Endothelial cell (in vitro differentiated cells): ENCODE measurements around the gene MICA. TPM values are rescaled to one million over a fixed set of nuclear protein-coding genes. Genes with fewer than 3 reads are reported as not detected.
"Not testable (repeated sequence)": the region's sequence is repeated elsewhere in the genome, so short reads cannot be mapped to it uniquely, and the experiment has no call there.

Experiments used
- DNase-seq: peaks from one replicate; pipeline ENCODE4 v3.0.0; 2021; ENCODE audit warnings: low spot score
- H3K27ac Mint-ChIP-seq: one replicate; pipeline ENCODE4 v1.8.0; 2021; ENCODE audit warnings: mixed read lengths, inconsistent platforms; ENCODE audit not compliant: unreplicated experiment
- H3K27me3 Mint-ChIP-seq: one replicate; pipeline ENCODE4 v1.8.0; 2021; ENCODE audit warnings: mild to moderate bottlenecking, moderate library complexity, mixed read lengths, inconsistent platforms; ENCODE audit not compliant: unreplicated experiment
- H3K36me3 Mint-ChIP-seq: one replicate; pipeline ENCODE4 v1.8.0; 2021; ENCODE audit warnings: mild to moderate bottlenecking, low read depth, mixed read lengths, inconsistent platforms; ENCODE audit not compliant: unreplicated experiment
- H3K4me1 Mint-ChIP-seq: one replicate; pipeline ENCODE4 v1.8.0; 2021; ENCODE audit warnings: mild to moderate bottlenecking, mixed read lengths, inconsistent platforms; ENCODE audit not compliant: unreplicated experiment
- H3K4me3 Mint-ChIP-seq: one replicate; pipeline ENCODE4 v1.8.0; 2021; ENCODE audit warnings: mild to moderate bottlenecking, mixed read lengths, inconsistent platforms; ENCODE audit not compliant: unreplicated experiment
- H3K9me3 Mint-ChIP-seq: one replicate; pipeline ENCODE4 v1.8.0; 2021; ENCODE audit warnings: mixed read lengths, inconsistent platforms; ENCODE audit not compliant: unreplicated experiment
- CTCF ChIP-seq: fragments of 200-600 bp; sonication (generic); IDR thresholded peaks from one replicate; pipeline ENCODE4 v1.5.0; 2021; ENCODE audit warnings: antibody characterized with exemption; ENCODE audit not compliant: unreplicated experiment
- total RNA-seq: library from RNA; stranded (reverse); fragmentation: NEBNext Ultra II Directional; extraction: Animal tissue kit (Norgen Biotek cat#: 25700); gene quantifications from one replicate; pipeline ENCODE4 v1.2.1, GENCODE V29; 2021; ENCODE audit not compliant: unreplicated experiment

MICA gene
- total RNA-seq, 1 donor from 2014 or later: 16.6 TPM

GRCh38 chr6:31402324-31403282, 792 bp upstream of the MICA start:
- Mint-ChIP-seq H3K36me3 (peaks cover 9% of the 10 kb centered on the region), H3K4me3 (peak overlapping the region; percentile 94), H3K9me3 (no peaks in the 10 kb centered on the region), H3K27ac (peak overlapping the region; percentile 77), H3K27me3 (peaks cover 10% of the 10 kb centered on the region), H3K4me1 (peaks cover 35% of the 10 kb centered on the region)
- DNase-seq: peak; percentile 15
- no peak for TF ChIP-seq CTCF

GRCh38 chr6:31404061-31404364, 618 bp downstream of the MICA start:
- H3K36me3 Mint-ChIP-seq, H3K27ac Mint-ChIP-seq, H3K9me3 Mint-ChIP-seq, DNase-seq: not testable (repeated sequence)
- Mint-ChIP-seq H3K27me3 (peaks cover 10% of the 10 kb centered on the region), H3K4me3 (peak overlapping the region; percentile 98), H3K4me1 (peaks cover 32% of the 10 kb centered on the region)

GRCh38 chr6:31405996-31406395, 2.6 kb downstream of the MICA start:
- H3K4me3 Mint-ChIP-seq: peak overlapping the region; percentile 19
- TF ChIP-seq CTCF: no peak

GRCh38 chr6:31407699-31408098, 4.3 kb downstream of the MICA start:
- Mint-ChIP-seq H3K4me1 (peaks cover 33% of the 10 kb centered on the region), H3K36me3 (peaks cover 11% of the 10 kb centered on the region), H3K27me3 (peaks cover 3% of the 10 kb centered on the region), H3K27ac (no peak overlapping the region), H3K4me3 (no peak overlapping the region), H3K9me3 (no peaks in the 10 kb centered on the region)
- DNase-seq: no peak
- TF ChIP-seq CTCF: no peak

More at GRCh38 chr6:31405996-31406395, 2.6 kb downstream of the MICA start:
- H3K9me3 Mint-ChIP-seq: no peaks in the 10 kb centered on the region
- peaks cover 47% of the 10 kb centered on the region for H3K4me1 Mint-ChIP-seq
- H3K36me3 Mint-ChIP-seq: peaks cover 16% of the 10 kb centered on the region
- DNase-seq: no peak
- peaks cover 8% of the 10 kb centered on the region for H3K27me3 Mint-ChIP-seq
- H3K27ac Mint-ChIP-seq: no peak overlapping the region

- Mint-ChIP-seq H3K4me1 (peaks cover 17% of the 10 kb centered on the region), H3K27ac (no peak overlapping the region), H3K4me3 (no peak overlapping the region), H3K36me3 (peaks cover 22% of the 10 kb centered on the region), H3K27me3 (no peaks in the 10 kb centered on the region), H3K9me3 (no peaks in the 10 kb centered on the region)
- DNase-seq: no peak
- TF ChIP-seq CTCF: no peak
Measured at GRCh38 chr6:31412506-31412905, 9.1 kb downstream of the MICA start.

GRCh38 chr6:31414148-31414770, 10.9 kb downstream of the MICA start:
- H3K9me3 Mint-ChIP-seq, H3K27me3 Mint-ChIP-seq, H3K4me3 Mint-ChIP-seq, DNase-seq, H3K27ac Mint-ChIP-seq: not testable (repeated sequence)
- Mint-ChIP-seq H3K4me1 (peaks cover 17% of the 10 kb centered on the region), H3K36me3 (peaks cover 22% of the 10 kb centered on the region)
